ENCODE data around the gene TNRC18. TPM values are rescaled to one million over a fixed set of nuclear protein-coding genes. Genes with fewer than 3 reads are reported as not detected.

TNRC18 gene
- total RNA-seq, 3 donors from 2014 or later (not counting 1 experiment from before 2014, with no cell fraction given), result 111 to 127 (median 124) TPM

DNA sequence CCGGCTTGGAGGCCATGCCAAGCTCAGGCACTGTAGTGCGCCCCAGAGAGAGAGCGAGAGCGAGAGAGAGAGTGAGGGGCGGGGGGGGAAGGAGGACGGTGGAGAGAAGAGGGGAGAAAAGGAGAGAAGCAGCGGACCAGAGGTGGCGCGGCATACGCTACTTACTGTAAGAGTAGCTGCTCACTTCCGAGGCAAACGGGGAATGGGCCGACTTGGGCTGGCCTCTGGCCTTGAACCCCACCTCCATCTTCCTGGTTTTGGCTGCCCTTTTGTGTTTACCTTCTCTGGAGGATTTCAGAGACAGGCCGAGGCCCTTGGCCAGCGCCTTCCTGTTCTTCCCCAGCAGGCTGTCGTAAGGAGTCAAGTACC lies 66.9 kb downstream of the TNRC18 start:
- intact Hi-C loops (cut with micrococcal nuclease), result no loop called here
- TF ChIP-seq, protein P1, sequence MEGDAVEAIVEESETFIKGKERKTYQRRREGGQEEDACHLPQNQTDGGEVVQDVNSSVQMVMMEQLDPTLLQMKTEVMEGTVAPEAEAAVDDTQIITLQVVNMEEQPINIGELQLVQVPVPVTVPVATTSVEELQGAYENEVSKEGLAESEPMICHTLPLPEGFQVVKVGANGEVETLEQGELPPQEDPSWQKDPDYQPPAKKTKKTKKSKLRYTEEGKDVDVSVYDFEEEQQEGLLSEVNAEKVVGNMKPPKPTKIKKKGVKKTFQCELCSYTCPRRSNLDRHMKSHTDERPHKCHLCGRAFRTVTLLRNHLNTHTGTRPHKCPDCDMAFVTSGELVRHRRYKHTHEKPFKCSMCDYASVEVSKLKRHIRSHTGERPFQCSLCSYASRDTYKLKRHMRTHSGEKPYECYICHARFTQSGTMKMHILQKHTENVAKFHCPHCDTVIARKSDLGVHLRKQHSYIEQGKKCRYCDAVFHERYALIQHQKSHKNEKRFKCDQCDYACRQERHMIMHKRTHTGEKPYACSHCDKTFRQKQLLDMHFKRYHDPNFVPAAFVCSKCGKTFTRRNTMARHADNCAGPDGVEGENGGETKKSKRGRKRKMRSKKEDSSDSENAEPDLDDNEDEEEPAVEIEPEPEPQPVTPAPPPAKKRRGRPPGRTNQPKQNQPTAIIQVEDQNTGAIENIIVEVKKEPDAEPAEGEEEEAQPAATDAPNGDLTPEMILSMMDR (IDR thresholded peaks at IDR 0.05), result no peak
- no peaks in the 10 kb centered on the region for H3K36me3 Mint-ChIP-seq
- no peak overlapping the region for H3K4me3 Mint-ChIP-seq
- peaks cover 41 to 68% of the 10 kb centered on the region in 2 donors for H3K4me1 Mint-ChIP-seq
- ATAC-seq, result no peak
- no peaks in the 10 kb centered on the region for H3K9me3 Mint-ChIP-seq
- H3K27ac ChIP-seq (ENCODE audit: low read length), result no peak overlapping the region
- DNase-seq, result no peak
- no peaks in the 10 kb centered on the region for H3K27me3 ChIP-seq (ENCODE audit: control insufficient read depth, insufficient read depth, low read length)
- no peaks in the 10 kb centered on the region for H3K9me3 ChIP-seq (ENCODE audit: control insufficient read depth, insufficient read depth, low read length)
- WGBS (ENCODE audit: insufficient coverage), result 99% methylated on average over 16 of the region's 16 CpGs
- H3K27ac Mint-ChIP-seq, result no peak overlapping the region
- peaks cover 55% of the 10 kb centered on the region for H3K36me3 ChIP-seq (ENCODE audit: control insufficient read depth, insufficient read depth, low read length)
- no peaks in the 10 kb centered on the region for H3K27me3 Mint-ChIP-seq (ENCODE audit: low read depth in 2 of 2)
- H3K4me1 ChIP-seq (ENCODE audit: control insufficient read depth, insufficient read depth, low read length), result peaks cover 90% of the 10 kb centered on the region
- no peak overlapping the region for H3K4me3 ChIP-seq (ENCODE audit: low read length)

GRCh38 chr7:5354460-5355232 lies 69.0 kb downstream of the TNRC18 start:
- Histone ChIP-seq H3K4me3 (ENCODE audit: low read length) (no peak overlapping the region), H3K9me3 (ENCODE audit: control insufficient read depth, insufficient read depth, low read length) (no peaks in the 10 kb centered on the region), H3K4me1 (ENCODE audit: control insufficient read depth, insufficient read depth, low read length) (peaks cover 70% of the 10 kb centered on the region), H3K27me3 (ENCODE audit: control insufficient read depth, insufficient read depth, low read length) (no peaks in the 10 kb centered on the region), H3K27ac (ENCODE audit: low read length) (peak overlapping the region; percentile 79), H3K36me3 (ENCODE audit: control insufficient read depth, insufficient read depth, low read length) (peaks cover 57% of the 10 kb centered on the region)
- H3K4me3 Mint-ChIP-seq, result peak overlapping the region; percentile 73
- TF ChIP-seq, protein P1 (IDR thresholded peaks at IDR 0.05), result no peak
- intact Hi-C loops (cut with micrococcal nuclease), result no loop called here
- H3K27ac Mint-ChIP-seq, result peak overlapping the region; percentile 87 to 91
- peaks cover 32 to 58% of the 10 kb centered on the region in 2 donors for H3K4me1 Mint-ChIP-seq
- H3K36me3 Mint-ChIP-seq, result no peaks in the 10 kb centered on the region
- peak; percentile 88 to 93 (median 91) for ATAC-seq
- peak; percentile 35 to 51 for DNase-seq
- H3K27me3 Mint-ChIP-seq (ENCODE audit: low read depth in 2 of 2), result no peaks in the 10 kb centered on the region
- H3K9me3 Mint-ChIP-seq, result no peaks in the 10 kb centered on the region
- WGBS (ENCODE audit: insufficient coverage), result 57% methylated on average over 17 of the region's 17 CpGs

DNA sequence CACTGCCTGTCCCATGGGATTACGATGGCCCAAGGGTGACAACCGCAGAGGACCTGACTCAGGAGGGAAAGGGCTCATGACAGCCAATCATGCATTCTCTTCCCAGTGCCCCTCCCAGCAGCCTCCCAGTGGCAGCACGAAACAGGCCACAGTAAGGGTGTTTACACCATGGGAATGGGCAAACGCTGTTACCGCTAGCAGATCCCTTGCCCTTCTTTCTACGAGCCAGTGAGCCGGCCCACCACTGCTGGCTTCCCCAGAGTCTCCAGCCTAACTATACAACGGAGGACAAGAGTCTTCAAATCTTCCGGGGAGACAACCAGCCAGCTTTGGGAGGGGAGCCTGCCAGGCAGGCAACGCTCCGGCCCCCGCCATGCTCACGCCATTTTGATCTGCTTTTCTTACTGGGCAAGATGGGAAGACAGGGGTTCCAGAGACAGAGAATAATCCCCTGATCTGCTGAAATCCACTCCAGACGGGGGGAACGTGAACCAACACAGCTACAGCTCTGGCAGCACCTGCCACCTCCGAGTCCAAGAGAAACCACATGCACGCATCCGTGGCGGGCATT lies 71.1 kb downstream of the TNRC18 start:
- H3K4me3 Mint-ChIP-seq, result no peak overlapping the region
- H3K36me3 Mint-ChIP-seq, result no peaks in the 10 kb centered on the region

More for the DNA sequence above, 71.1 kb downstream of the TNRC18 start:
- TF ChIP-seq, protein P1 (IDR thresholded peaks at IDR 0.05), result no peak
- intact Hi-C loops (cut with micrococcal nuclease), result no loop called here
- no peak for ATAC-seq
- 96% methylated on average over 19 of the region's 19 CpGs for WGBS (ENCODE audit: insufficient coverage)
- H3K4me1 ChIP-seq (ENCODE audit: control insufficient read depth, insufficient read depth, low read length), result peaks cover 50% of the 10 kb centered on the region
- no peaks in the 10 kb centered on the region for H3K9me3 ChIP-seq (ENCODE audit: control insufficient read depth, insufficient read depth, low read length)
- peak overlapping the region in 1 of 2 donors; percentile 53 for H3K27ac Mint-ChIP-seq
- peaks cover 47% of the 10 kb centered on the region for H3K36me3 ChIP-seq (ENCODE audit: control insufficient read depth, insufficient read depth, low read length)
- H3K9me3 Mint-ChIP-seq, result no peaks in the 10 kb centered on the region
- H3K27me3 ChIP-seq (ENCODE audit: control insufficient read depth, insufficient read depth, low read length), result no peaks in the 10 kb centered on the region
- H3K4me3 ChIP-seq (ENCODE audit: low read length), result no peak overlapping the region
- no peaks in the 10 kb centered on the region for H3K27me3 Mint-ChIP-seq (ENCODE audit: low read depth in 2 of 2)
- H3K27ac ChIP-seq (ENCODE audit: low read length), result no peak overlapping the region
- no peak for DNase-seq
- H3K4me1 Mint-ChIP-seq, result peaks cover 27 to 46% of the 10 kb centered on the region in 2 donors

Measured in natural killer cell (primary cell).